WTC11 (cell line): ENCODE data around the gene ANKRD11. TPM values are rescaled to one million over a fixed set of nuclear protein-coding genes. Genes with fewer than 3 reads are reported as not detected.

Experiments
- ATAC-seq: fragments of 200-7000 bp; cut with Tn5 transposase; 2 replicates; pipeline ENCODE4 v1.10.0; 2021; ENCODE audit warnings: mild to moderate bottlenecking, moderate library complexity
- CTCF ChIA-PET: fragments of 300-600 bp; sonication (Branson Sonifier 250); formaldehyde crosslinking; loops from one replicate; lab custom pipeline; 2021; ENCODE audit warnings: antibody characterized with exemption; lab: Charles Lee
- POLR2A ChIA-PET: fragments of 350-600 bp; sonication (Branson Sonifier 250); formaldehyde crosslinking; loops from one replicate; lab custom pipeline; 2021; ENCODE audit warnings: antibody characterized with exemption; lab: Charles Lee
- DNase-seq: peaks from one replicate; pipeline ENCODE4 v3.0.0; 2021; ENCODE audit warnings: low spot score
- H3K27ac Mint-ChIP-seq: 2 replicates; pipeline ENCODE4 v1.8.0; 2021; ENCODE audit warnings: mixed read lengths
- H3K27me3 Mint-ChIP-seq: 2 replicates; pipeline ENCODE4 v1.8.0; 2021; ENCODE audit warnings: low read depth, mild to moderate bottlenecking, moderate library complexity, mixed read lengths
- H3K36me3 Mint-ChIP-seq: 2 replicates; pipeline ENCODE4 v1.8.0; 2021; ENCODE audit warnings: mixed read lengths
- H3K4me1 Mint-ChIP-seq: 2 replicates; pipeline ENCODE4 v1.8.0; 2022; ENCODE audit warnings: mixed read lengths
- H3K4me3 Mint-ChIP-seq: 2 replicates; pipeline ENCODE4 v1.8.0; 2021; ENCODE audit warnings: mild to moderate bottlenecking, moderate library complexity, mixed read lengths
- H3K9me3 Mint-ChIP-seq: 2 replicates; pipeline ENCODE4 v1.8.0; 2021; ENCODE audit warnings: mixed read lengths
- CREM ChIP-seq: sonication (generic); formaldehyde crosslinking; IDR thresholded peaks from 2 replicates; pipeline ENCODE4 v1.8.1; 2022; ENCODE audit warnings: mild to moderate bottlenecking, missing genetic modification reagents, moderate library complexity
- EMX1 ChIP-seq: fragments of 250-450 bp; sonication (Bioruptor Pico); IDR thresholded peaks from 2 replicates; pipeline ENCODE4 v1.8.0; 2021; ENCODE audit warnings: mild to moderate bottlenecking
- FOXJ3 ChIP-seq: sonication (generic); formaldehyde crosslinking; IDR thresholded peaks from 2 replicates; pipeline ENCODE4 v1.9.0; 2021; ENCODE audit warnings: missing genetic modification reagents, mild to moderate bottlenecking, borderline replicate concordance
- MYBL2 ChIP-seq: sonication (generic); formaldehyde crosslinking; IDR thresholded peaks from 2 replicates; pipeline ENCODE4 v1.8.1; 2023; ENCODE audit warnings: mild to moderate bottlenecking, moderate library complexity, missing genetic modification reagents
- NFATC4 ChIP-seq: fragments of 250-450 bp; sonication (Bioruptor Pico); IDR thresholded peaks from 2 replicates; pipeline ENCODE4 v1.9.0; 2021; ENCODE audit warnings: mild to moderate bottlenecking
- NFE2L1 ChIP-seq: sonication (generic); formaldehyde crosslinking; IDR thresholded peaks from 2 replicates; pipeline ENCODE4 v1.8.1; 2023; ENCODE audit warnings: missing genetic modification reagents
- NFYB ChIP-seq: sonication (generic); formaldehyde crosslinking; conservative IDR thresholded peaks from 2 replicates; pipeline ENCODE4 v1.8.0; 2022; ENCODE audit warnings: low read depth, missing genetic modification reagents
- NR3C1 ChIP-seq: sonication (generic); formaldehyde crosslinking; conservative IDR thresholded peaks from 2 replicates; pipeline ENCODE4 v1.8.1; 2023; ENCODE audit warnings: low read depth, mild to moderate bottlenecking, missing genetic modification reagents
- SMAD4 ChIP-seq: sonication (generic); formaldehyde crosslinking; IDR thresholded peaks from 2 replicates; pipeline ENCODE4 v1.8.0; 2022; ENCODE audit warnings: mild to moderate bottlenecking, missing genetic modification reagents
- SOX15 ChIP-seq: fragments of 250-450 bp; sonication (Bioruptor Pico); IDR thresholded peaks from 2 replicates; pipeline ENCODE4 v1.9.0; 2021; ENCODE audit warnings: mild to moderate bottlenecking
- TCF7 ChIP-seq: sonication (generic); formaldehyde crosslinking; IDR thresholded peaks from 2 replicates; pipeline ENCODE4 v1.8.0; 2022; ENCODE audit warnings: mild to moderate bottlenecking, low read depth, missing genetic modification reagents, moderate library complexity
- TP53 ChIP-seq: sonication (generic); formaldehyde crosslinking; IDR thresholded peaks from 2 replicates; pipeline ENCODE4 v1.8.1; 2023; ENCODE audit warnings: mild to moderate bottlenecking, missing genetic modification reagents
- ZNF232 ChIP-seq: sonication (generic); formaldehyde crosslinking; IDR thresholded peaks from 2 replicates; pipeline ENCODE4 v1.8.0; 2022; ENCODE audit warnings: mild to moderate bottlenecking, missing genetic modification reagents
- total RNA-seq: library from RNA; stranded (reverse); gene quantifications from 3 replicates; pipeline ENCODE4 v1.2.3, GENCODE V29; 2021
- TF ChIP-seq, protein P1 (sequence below): sonication (generic); formaldehyde crosslinking; IDR thresholded peaks from 2 replicates; pipeline ENCODE4 v1.8.0; 2023; ENCODE audit warnings: missing genetic modification reagents
- TF ChIP-seq, protein P2 (sequence below): fragments of 200-600 bp; IDR thresholded peaks from 2 replicates; pipeline ENCODE4 v1.8.0; 2022; ENCODE audit warnings: antibody characterized with exemption
- TF ChIP-seq, protein P3 (sequence below): fragments of 250-450 bp; sonication (Bioruptor Pico); IDR thresholded peaks from 2 replicates; pipeline ENCODE4 v1.9.0; 2021; ENCODE audit warnings: mild to moderate bottlenecking, borderline replicate concordance
- TF ChIP-seq, protein P4 (sequence below): sonication (generic); formaldehyde crosslinking; IDR thresholded peaks from 2 replicates; pipeline ENCODE4 v1.8.1; 2023; ENCODE audit warnings: mild to moderate bottlenecking, missing genetic modification reagents, borderline replicate concordance
- TF ChIP-seq, protein P5 (sequence below): sonication (generic); formaldehyde crosslinking; IDR thresholded peaks from 2 replicates; pipeline ENCODE4 v1.8.1; 2022; ENCODE audit warnings: low read depth, mild to moderate bottlenecking, moderate library complexity, missing genetic modification reagents, borderline replicate concordance
- TF ChIP-seq, protein P6 (sequence below): sonication (generic); formaldehyde crosslinking; IDR thresholded peaks from 2 replicates; pipeline ENCODE4 v1.8.1; 2022; ENCODE audit warnings: mild to moderate bottlenecking, missing genetic modification reagents, moderate library complexity, borderline replicate concordance

The ANKRD11 gene
- total RNA-seq, 1 experiment from 2014 or later = 184 TPM

DNA sequence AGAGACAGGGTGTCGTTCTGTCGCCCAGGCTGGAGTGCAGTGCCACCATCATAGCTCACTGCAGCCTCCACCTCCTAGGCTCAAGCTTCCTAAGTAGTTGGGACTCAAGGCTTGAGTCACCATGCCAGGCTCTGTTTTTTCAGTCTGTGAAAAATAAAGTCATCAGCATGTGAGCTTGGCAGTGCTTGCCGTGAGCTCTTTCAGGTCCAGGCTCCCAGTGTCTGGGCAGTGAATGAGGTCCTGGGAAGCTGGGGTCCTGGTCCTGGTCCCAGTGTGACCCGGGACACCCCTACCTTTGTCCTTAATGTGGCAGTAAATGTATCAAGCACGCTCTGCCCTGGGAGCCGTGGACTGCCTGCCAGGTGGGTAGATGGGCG is 47.2 kb upstream of the ANKRD11 start:
- POLR2A ChIA-PET = no interaction called here
- TF ChIP-seq MYBL2 (CRISPR knock-in tag) (no peak), SOX15 (CRISPR knock-in tag) (no peak), NFATC4 (CRISPR knock-in tag) (no peak), SMAD4 (CRISPR knock-in tag) (no peak), FOXJ3 (CRISPR knock-in tag) (no peak), TCF7 (no peak), NFYB (no peak), ZNF232 (CRISPR knock-in tag) (no peak), NFE2L1 (CRISPR knock-in tag) (no peak), EMX1 (no peak), CREM (CRISPR knock-in tag) (no peak), TP53 (CRISPR knock-in tag) (no peak), NR3C1 (CRISPR knock-in tag) (no peak)
- TF ChIP-seq, protein P1, sequence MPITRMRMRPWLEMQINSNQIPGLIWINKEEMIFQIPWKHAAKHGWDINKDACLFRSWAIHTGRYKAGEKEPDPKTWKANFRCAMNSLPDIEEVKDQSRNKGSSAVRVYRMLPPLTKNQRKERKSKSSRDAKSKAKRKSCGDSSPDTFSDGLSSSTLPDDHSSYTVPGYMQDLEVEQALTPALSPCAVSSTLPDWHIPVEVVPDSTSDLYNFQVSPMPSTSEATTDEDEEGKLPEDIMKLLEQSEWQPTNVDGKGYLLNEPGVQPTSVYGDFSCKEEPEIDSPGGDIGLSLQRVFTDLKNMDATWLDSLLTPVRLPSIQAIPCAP (CRISPR knock-in tag) = no peak
- TF ChIP-seq, protein P2, sequence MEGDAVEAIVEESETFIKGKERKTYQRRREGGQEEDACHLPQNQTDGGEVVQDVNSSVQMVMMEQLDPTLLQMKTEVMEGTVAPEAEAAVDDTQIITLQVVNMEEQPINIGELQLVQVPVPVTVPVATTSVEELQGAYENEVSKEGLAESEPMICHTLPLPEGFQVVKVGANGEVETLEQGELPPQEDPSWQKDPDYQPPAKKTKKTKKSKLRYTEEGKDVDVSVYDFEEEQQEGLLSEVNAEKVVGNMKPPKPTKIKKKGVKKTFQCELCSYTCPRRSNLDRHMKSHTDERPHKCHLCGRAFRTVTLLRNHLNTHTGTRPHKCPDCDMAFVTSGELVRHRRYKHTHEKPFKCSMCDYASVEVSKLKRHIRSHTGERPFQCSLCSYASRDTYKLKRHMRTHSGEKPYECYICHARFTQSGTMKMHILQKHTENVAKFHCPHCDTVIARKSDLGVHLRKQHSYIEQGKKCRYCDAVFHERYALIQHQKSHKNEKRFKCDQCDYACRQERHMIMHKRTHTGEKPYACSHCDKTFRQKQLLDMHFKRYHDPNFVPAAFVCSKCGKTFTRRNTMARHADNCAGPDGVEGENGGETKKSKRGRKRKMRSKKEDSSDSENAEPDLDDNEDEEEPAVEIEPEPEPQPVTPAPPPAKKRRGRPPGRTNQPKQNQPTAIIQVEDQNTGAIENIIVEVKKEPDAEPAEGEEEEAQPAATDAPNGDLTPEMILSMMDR = no peak
- TF ChIP-seq, protein P3, sequence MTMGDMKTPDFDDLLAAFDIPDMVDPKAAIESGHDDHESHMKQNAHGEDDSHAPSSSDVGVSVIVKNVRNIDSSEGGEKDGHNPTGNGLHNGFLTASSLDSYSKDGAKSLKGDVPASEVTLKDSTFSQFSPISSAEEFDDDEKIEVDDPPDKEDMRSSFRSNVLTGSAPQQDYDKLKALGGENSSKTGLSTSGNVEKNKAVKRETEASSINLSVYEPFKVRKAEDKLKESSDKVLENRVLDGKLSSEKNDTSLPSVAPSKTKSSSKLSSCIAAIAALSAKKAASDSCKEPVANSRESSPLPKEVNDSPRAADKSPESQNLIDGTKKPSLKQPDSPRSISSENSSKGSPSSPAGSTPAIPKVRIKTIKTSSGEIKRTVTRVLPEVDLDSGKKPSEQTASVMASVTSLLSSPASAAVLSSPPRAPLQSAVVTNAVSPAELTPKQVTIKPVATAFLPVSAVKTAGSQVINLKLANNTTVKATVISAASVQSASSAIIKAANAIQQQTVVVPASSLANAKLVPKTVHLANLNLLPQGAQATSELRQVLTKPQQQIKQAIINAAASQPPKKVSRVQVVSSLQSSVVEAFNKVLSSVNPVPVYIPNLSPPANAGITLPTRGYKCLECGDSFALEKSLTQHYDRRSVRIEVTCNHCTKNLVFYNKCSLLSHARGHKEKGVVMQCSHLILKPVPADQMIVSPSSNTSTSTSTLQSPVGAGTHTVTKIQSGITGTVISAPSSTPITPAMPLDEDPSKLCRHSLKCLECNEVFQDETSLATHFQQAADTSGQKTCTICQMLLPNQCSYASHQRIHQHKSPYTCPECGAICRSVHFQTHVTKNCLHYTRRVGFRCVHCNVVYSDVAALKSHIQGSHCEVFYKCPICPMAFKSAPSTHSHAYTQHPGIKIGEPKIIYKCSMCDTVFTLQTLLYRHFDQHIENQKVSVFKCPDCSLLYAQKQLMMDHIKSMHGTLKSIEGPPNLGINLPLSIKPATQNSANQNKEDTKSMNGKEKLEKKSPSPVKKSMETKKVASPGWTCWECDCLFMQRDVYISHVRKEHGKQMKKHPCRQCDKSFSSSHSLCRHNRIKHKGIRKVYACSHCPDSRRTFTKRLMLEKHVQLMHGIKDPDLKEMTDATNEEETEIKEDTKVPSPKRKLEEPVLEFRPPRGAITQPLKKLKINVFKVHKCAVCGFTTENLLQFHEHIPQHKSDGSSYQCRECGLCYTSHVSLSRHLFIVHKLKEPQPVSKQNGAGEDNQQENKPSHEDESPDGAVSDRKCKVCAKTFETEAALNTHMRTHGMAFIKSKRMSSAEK (CRISPR knock-in tag) = no peak
- TF ChIP-seq, protein P4, sequence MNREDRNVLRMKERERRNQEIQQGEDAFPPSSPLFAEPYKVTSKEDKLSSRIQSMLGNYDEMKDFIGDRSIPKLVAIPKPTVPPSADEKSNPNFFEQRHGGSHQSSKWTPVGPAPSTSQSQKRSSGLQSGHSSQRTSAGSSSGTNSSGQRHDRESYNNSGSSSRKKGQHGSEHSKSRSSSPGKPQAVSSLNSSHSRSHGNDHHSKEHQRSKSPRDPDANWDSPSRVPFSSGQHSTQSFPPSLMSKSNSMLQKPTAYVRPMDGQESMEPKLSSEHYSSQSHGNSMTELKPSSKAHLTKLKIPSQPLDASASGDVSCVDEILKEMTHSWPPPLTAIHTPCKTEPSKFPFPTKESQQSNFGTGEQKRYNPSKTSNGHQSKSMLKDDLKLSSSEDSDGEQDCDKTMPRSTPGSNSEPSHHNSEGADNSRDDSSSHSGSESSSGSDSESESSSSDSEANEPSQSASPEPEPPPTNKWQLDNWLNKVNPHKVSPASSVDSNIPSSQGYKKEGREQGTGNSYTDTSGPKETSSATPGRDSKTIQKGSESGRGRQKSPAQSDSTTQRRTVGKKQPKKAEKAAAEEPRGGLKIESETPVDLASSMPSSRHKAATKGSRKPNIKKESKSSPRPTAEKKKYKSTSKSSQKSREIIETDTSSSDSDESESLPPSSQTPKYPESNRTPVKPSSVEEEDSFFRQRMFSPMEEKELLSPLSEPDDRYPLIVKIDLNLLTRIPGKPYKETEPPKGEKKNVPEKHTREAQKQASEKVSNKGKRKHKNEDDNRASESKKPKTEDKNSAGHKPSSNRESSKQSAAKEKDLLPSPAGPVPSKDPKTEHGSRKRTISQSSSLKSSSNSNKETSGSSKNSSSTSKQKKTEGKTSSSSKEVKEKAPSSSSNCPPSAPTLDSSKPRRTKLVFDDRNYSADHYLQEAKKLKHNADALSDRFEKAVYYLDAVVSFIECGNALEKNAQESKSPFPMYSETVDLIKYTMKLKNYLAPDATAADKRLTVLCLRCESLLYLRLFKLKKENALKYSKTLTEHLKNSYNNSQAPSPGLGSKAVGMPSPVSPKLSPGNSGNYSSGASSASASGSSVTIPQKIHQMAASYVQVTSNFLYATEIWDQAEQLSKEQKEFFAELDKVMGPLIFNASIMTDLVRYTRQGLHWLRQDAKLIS = no peak
- TF ChIP-seq, protein P5, sequence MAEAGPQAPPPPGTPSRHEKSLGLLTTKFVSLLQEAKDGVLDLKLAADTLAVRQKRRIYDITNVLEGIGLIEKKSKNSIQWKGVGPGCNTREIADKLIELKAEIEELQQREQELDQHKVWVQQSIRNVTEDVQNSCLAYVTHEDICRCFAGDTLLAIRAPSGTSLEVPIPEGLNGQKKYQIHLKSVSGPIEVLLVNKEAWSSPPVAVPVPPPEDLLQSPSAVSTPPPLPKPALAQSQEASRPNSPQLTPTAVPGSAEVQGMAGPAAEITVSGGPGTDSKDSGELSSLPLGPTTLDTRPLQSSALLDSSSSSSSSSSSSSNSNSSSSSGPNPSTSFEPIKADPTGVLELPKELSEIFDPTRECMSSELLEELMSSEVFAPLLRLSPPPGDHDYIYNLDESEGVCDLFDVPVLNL = no peak
- TF ChIP-seq, protein P6, sequence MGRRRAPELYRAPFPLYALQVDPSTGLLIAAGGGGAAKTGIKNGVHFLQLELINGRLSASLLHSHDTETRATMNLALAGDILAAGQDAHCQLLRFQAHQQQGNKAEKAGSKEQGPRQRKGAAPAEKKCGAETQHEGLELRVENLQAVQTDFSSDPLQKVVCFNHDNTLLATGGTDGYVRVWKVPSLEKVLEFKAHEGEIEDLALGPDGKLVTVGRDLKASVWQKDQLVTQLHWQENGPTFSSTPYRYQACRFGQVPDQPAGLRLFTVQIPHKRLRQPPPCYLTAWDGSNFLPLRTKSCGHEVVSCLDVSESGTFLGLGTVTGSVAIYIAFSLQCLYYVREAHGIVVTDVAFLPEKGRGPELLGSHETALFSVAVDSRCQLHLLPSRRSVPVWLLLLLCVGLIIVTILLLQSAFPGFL (CRISPR knock-in tag) = no peak
- TF ChIP-seq, all 79 proteins: peak for 0
- ATAC-seq (no peak), DNase-seq (no peak)
- H3K27ac Mint-ChIP-seq = no peak overlapping the region
- H3K27me3 Mint-ChIP-seq = no peaks in the 10 kb centered on the region
- no peak overlapping the region for H3K4me3 Mint-ChIP-seq
- H3K36me3 Mint-ChIP-seq = peaks cover 46% of the 10 kb centered on the region
- no peaks in the 10 kb centered on the region for H3K9me3 Mint-ChIP-seq
- CTCF ChIA-PET = interaction anchor here (0.6 to 1.3 kb wide), 3 partner anchors 12 to 39 kb away, joined by 3 read pairs; no protein-coding TSS in a partner anchor
- no peaks in the 10 kb centered on the region for H3K4me1 Mint-ChIP-seq
